Activated T-cell treated with anti-CD3 and anti-CD28 coated beads, Interleukin-2, amount 50 U/mL, for 48 hours (primary cell): Measurements from ENCODE around the gene CALHM2.
"Not testable (repeated sequence)": the region's sequence is repeated elsewhere in the genome, so short reads cannot be mapped to it uniquely, and the experiment has no call there.

Source experiments
- DNase-seq, 2 experiments: peaks; one replicate each; pipeline ENCODE4 v3.0.0-alpha.2; 2020

The CALHM2 gene

DNA sequence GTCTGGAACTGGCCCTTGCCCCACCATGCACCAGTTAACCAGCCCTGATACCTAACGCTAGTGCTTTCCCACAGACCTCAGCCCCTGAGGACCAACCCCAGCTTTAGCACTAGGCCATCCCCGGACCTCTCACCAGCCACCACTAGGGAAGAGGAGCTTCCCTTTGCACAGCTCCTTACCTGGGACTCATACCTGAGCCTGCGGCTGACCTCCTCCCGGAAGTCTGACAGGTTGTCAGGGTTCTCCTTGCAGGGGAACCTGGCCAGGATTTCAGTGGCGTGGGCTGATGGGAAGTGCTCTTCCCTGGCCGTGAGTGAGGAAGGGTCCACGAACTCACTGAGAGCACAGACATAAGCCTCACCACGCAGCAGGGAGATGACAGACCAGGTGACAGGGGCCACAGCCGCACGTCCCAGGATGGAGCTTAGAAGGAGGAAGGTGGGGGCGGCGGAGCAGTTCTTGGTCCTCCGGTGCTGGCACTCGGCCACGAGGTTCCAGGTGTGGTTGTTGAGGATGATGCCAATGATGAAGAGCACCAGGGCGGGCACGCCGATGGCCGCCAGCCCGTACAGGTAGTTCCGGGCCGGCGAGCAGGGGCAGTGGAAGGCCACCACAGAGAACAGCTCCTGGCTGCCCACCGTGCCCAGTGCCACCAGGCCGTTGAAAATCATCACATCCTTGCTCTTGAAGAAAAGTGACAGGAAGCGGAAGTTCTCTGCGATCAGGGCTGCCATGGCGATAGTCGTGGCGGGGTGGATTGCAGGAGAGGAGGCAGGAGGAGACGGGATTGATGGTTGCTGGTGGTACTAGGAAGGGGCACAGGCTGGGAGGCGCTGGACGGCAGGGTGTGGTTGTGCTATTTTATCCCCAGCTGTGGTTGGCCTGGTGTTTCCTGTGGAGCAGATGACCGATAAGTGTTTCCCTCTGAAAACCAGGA lies 2.7 kb downstream of the CALHM2 start:
- DNase-seq: no peak

GRCh38 chr10:103448746-103449145 lies 3.4 kb downstream of the CALHM2 start:
- no peak for DNase-seq

- DNase-seq: no peak
These were observed 5.0 kb downstream of the CALHM2 start for GRCh38 chr10:103447187-103447586.

- DNase-seq: no peak
These were observed 6.2 kb downstream of the CALHM2 start for GRCh38 chr10:103445767-103446567.

DNA sequence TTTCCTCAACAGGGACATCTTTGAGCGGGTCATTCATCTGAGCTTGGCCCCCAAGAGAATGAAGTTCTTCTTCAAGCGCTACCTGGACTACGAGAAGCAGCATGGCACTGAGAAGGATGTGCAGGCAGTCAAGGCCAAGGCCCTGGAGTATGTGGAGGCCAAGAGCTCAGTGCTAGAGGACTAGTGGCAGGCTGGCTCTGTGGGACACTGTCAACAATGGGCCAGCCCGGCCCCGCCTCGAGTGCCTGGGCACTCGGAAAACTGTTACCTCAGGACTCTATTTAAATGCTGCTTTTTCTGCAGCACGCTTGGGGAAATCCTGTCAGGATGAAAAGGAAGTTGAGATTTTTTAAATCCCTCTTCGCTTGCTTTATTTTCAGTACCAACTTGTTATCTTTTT lies 6.8 kb downstream of the CALHM2 start:
- DNase-seq: no peak

DNA sequence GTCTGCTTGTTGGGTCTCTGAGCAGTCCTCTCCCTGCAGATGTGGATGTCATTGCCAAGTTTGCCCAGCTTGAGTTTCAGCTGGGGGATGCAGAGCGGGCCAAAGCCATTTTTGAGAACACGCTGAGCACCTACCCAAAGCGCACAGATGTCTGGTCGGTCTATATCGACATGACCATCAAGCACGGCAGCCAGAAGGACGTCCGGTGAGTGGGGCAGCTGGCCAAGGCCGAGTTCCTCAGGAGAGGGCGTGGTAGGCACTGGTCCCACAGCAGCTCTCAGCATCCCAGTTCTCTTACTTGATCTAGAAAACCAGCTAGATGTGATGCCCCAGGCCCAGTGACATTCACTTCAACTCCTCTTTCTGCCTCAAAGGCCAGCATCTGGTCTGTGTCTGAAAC lies 7.7 kb downstream of the CALHM2 start:
- DNase-seq: no peak

- no peak for DNase-seq
These were observed 8.5 kb downstream of the CALHM2 start for GRCh38 chr10:103443475-103444185.

DNA sequence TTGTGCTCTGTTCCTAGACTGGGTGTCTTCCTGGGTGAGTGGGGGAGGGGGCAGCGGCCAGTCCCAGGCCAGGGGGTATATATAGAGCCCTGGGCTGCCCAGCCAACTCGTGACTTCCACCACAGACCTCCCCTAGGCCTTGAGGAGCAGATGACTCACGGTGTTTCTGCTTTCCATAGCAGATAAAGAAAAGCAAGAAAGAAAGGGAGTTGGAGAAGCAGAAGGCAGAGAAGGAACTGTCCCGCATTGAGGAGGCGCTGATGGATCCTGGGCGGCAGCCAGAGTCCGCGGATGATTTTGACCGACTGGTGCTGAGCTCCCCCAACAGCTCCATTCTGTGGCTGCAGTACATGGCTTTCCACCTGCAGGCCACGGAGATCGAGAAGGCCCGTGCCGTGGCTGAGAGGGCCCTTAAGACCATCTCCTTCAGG lies 10.1 kb downstream of the CALHM2 start:
- no peak for DNase-seq

GRCh38 chr10:103441611-103442010 lies 10.6 kb downstream of the CALHM2 start:
- DNase-seq: no peak

- no peak for DNase-seq
These were observed 11.0 kb downstream of the CALHM2 start for GRCh38 chr10:103441206-103441605.

DNA sequence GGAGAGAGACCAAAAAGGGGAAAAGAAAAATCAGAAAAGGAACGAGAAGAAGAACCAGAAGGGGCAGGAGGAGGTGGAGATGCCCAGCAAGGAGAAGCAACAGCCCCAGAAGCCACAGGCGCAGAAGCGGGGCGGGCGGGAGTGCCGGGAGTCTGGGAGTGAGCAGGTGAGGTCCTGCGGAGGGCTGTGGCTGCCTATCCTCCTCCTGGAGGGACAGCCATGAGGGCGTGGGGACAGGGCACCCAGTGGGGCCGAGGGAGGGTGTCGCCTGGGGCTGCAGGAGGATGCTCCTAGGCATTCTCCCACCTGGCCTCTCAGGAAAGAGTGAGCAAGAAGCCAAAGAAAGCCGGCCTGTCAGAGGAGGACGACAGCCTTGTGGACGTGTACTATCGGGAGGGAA lies 11.8 kb downstream of the CALHM2 start:
- no peak for DNase-seq

GRCh38 chr10:103439776-103440175 lies 12.4 kb downstream of the CALHM2 start:
- DNase-seq: no peak

DNA sequence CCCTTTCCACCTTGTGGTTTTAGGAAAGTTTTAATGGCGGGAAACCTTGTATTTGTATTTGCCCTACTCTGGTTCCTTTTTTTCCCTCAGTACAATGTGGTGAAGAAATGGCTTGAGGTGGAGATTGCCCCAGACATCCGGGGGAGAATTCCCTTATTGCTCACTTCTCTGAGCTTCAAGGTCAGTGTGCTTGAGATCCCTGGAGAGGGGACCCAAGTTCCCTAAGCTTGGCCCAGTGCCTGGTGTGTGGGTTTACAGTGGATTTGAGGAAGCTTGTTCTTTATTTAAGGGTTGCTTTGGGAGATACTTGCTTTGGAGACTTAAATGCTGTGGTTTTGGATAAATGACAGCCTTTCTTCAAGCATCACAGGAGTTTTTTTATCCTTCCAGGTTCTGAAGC lies 18.3 kb downstream of the CALHM2 start:
- DNase-seq: no peak

DNA sequence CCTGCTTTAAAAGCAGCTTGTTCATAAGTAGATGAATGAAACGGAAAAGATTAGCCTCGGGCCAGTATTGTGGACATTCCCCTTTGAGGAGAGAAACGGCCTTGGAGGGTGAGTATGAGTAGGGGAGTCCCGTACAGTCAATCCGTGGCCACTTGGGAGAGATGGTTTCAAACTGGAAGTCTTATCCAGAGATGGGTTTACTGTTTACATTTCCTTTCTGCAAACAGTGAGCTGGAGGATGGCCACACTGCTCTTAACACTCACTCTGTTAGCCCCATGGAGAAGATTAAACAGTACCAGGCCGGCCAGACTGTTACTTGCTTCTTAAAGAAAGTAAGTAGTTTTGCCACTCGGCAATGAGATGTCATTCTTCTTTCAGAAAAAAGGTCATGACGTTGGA lies 20.3 kb downstream of the CALHM2 start:
- no peak for DNase-seq

- no peak for DNase-seq
These were observed 22.5 kb downstream of the CALHM2 start for GRCh38 chr10:103429647-103430046.

GRCh38 chr10:103428989-103429643 lies 23.1 kb downstream of the CALHM2 start:
- no peak for DNase-seq

GRCh38 chr10:103427866-103428265 lies 24.3 kb downstream of the CALHM2 start:
- no peak for DNase-seq

DNA sequence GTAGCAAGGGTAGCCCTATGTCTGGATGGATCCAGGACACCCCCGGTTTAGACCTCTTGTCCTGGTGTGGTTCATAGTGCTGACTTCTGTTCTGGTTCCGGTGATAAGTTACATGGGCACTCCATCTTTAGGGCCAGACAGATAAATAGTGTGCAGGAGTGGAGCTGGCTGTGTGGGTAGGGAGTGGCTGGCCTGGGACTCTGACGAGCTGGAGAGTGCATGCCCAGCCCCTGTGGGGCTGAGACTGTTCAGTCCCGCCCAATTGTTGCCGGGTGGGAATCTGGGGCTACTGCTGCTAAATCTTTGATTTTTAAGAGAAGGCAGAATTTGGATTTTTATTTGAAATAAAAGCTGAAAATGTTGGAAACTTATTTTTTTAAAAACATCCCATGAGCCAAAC lies 28.4 kb downstream of the CALHM2 start:
- DNase-seq: no peak

- no peak for DNase-seq
These were observed 33.1 kb downstream of the CALHM2 start for GRCh38 chr10:103419101-103419500.

- DNase-seq: no peak
These were observed 34.6 kb downstream of the CALHM2 start for GRCh38 chr10:103417601-103418000.

GRCh38 chr10:103417148-103417469 lies 35.1 kb downstream of the CALHM2 start:
- DNase-seq: not testable (repeated sequence)

- peak; percentile 51 to 53 for DNase-seq
These were observed 35.6 kb downstream of the CALHM2 start for GRCh38 chr10:103416436-103417147.
